Measurements from ENCODE around the gene COL1A2. TPM values are rescaled to one million over a fixed set of nuclear protein-coding genes. Genes with fewer than 3 reads are reported as not detected.

COL1A2 gene
- total RNA-seq, 1 donor from 2014 or later = 169 TPM

DNA sequence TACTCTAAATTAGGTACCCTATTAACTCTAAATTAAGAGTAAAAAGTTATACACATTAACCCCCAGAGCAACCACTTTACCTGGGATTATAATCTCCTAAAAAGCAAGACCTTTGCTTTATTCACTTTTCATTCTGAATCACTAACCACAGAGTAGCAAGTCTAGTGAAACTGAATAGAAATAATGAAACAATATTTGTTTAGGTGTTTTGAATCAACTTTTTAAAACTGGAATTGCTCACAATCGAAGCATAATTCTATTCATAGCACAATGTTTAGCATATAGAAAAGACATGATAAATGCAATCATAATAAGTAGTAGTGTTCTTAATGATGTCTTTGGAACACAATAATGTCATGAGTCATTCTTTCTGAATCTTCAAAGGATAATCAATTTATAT lies 77.9 kb downstream of the COL1A2 start:
- Mint-ChIP-seq H3K9me3 (ENCODE audit: unreplicated experiment) (no peaks in the 10 kb centered on the region), H3K4me1 (ENCODE audit: unreplicated experiment) (no peaks in the 10 kb centered on the region), H3K4me3 (ENCODE audit: unreplicated experiment) (no peak overlapping the region), H3K27me3 (ENCODE audit: unreplicated experiment) (no peaks in the 10 kb centered on the region), H3K27ac (ENCODE audit: unreplicated experiment) (no peak overlapping the region), H3K36me3 (ENCODE audit: low read depth, unreplicated experiment) (no peaks in the 10 kb centered on the region)
- no peak for DNase-seq (ENCODE audit: low spot score)
- TF ChIP-seq, protein P1, sequence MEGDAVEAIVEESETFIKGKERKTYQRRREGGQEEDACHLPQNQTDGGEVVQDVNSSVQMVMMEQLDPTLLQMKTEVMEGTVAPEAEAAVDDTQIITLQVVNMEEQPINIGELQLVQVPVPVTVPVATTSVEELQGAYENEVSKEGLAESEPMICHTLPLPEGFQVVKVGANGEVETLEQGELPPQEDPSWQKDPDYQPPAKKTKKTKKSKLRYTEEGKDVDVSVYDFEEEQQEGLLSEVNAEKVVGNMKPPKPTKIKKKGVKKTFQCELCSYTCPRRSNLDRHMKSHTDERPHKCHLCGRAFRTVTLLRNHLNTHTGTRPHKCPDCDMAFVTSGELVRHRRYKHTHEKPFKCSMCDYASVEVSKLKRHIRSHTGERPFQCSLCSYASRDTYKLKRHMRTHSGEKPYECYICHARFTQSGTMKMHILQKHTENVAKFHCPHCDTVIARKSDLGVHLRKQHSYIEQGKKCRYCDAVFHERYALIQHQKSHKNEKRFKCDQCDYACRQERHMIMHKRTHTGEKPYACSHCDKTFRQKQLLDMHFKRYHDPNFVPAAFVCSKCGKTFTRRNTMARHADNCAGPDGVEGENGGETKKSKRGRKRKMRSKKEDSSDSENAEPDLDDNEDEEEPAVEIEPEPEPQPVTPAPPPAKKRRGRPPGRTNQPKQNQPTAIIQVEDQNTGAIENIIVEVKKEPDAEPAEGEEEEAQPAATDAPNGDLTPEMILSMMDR (IDR thresholded peaks at IDR 0.05; ENCODE audit: unreplicated experiment) = no peak

DNA sequence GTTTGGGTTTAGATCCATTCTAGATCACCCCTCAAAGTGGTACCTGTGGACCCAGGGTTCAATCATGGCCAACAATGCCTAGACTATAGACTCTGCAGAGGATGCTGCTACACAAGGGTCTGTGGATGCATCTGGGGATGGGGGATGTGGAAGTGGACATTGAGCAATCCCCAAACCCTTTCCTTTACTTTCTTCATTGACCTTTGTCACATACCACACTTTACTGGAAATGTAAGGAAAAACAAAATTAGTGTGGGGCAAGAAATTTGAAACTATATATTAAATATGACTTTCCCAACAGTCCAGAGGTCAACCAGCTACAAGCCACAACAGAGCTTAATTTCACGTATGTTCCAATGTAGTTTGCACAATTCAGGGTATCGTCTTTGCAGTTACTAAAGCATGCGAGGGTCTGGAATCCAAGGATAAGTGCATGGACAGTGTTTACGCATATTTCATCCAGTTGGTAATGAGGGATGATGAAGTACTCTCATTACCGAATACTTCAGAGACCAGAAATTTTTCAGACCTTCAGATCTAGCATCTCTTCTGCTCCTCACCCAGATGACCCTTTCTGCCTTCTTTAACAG lies 81.7 kb downstream of the COL1A2 start:
- Mint-ChIP-seq H3K4me1 (ENCODE audit: unreplicated experiment) (no peaks in the 10 kb centered on the region), H3K36me3 (ENCODE audit: low read depth, unreplicated experiment) (no peaks in the 10 kb centered on the region), H3K27ac (ENCODE audit: unreplicated experiment) (no peak overlapping the region), H3K9me3 (ENCODE audit: unreplicated experiment) (no peaks in the 10 kb centered on the region), H3K4me3 (ENCODE audit: unreplicated experiment) (no peak overlapping the region), H3K27me3 (ENCODE audit: unreplicated experiment) (peaks cover 2% of the 10 kb centered on the region)
- TF ChIP-seq, protein P1 (IDR thresholded peaks at IDR 0.05; ENCODE audit: unreplicated experiment) = no peak
- DNase-seq (ENCODE audit: low spot score) = no peak

DNA sequence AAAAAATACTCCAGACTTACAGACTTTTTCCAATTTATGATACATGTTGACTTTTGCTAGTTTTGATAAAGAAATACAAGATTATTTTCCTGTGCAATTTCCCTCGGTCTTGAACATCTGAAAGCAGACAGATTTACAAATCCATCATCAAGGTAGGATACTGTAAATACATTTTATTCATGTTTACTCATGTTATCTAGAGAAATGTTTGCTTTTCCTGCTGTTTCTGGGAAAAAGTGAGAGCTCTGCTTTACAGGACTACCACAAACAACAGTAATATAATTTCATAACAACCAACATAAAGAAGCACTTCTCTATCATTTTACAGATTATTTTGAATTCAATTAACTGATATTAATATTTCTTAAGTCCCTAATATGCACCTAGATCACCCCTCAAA lies 83.2 kb downstream of the COL1A2 start:
- TF ChIP-seq, protein P1 (IDR thresholded peaks at IDR 0.05; ENCODE audit: unreplicated experiment) = no peak

DNA sequence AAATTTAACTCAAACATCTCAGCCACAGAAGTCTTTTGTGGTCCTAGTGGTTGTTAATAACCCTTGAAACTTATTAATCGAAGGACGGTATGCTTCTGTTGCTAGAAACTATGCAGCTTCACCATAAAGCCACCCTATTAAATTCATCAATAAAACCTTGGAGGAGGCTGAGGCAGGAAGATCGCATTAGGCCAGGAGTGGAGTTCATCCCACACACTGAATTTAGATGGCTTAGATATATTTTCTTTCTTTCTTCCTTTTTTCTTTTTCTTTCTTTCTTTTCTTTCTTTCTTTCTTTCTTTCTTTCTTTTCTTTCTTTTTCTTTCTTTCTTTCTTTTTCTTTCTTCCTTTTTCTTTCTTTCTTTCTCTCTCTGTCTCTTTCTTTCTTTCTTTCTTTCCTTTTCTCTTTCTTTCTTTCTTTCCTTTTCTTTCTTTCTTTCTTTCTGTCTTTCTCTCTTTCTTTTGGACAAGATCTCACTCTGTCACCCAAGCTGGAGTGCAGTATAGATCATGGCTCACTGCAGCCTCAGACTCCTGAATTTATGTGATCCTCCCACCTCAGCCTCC lies 84.0 kb downstream of the COL1A2 start:
- Mint-ChIP-seq H3K4me3 (ENCODE audit: unreplicated experiment) (no peak overlapping the region), H3K27me3 (ENCODE audit: unreplicated experiment) (peaks cover 4% of the 10 kb centered on the region), H3K27ac (ENCODE audit: unreplicated experiment) (no peak overlapping the region), H3K9me3 (ENCODE audit: unreplicated experiment) (no peaks in the 10 kb centered on the region), H3K4me1 (ENCODE audit: unreplicated experiment) (no peaks in the 10 kb centered on the region), H3K36me3 (ENCODE audit: low read depth, unreplicated experiment) (no peaks in the 10 kb centered on the region)
- DNase-seq (ENCODE audit: low spot score) = no peak
- TF ChIP-seq, protein P1 (IDR thresholded peaks at IDR 0.05; ENCODE audit: unreplicated experiment) = no peak

More for the DNA sequence above, 83.2 kb downstream of the COL1A2 start:
- Mint-ChIP-seq H3K4me1 (ENCODE audit: unreplicated experiment) (no peaks in the 10 kb centered on the region), H3K9me3 (ENCODE audit: unreplicated experiment) (no peaks in the 10 kb centered on the region), H3K36me3 (ENCODE audit: low read depth, unreplicated experiment) (no peaks in the 10 kb centered on the region), H3K4me3 (ENCODE audit: unreplicated experiment) (no peak overlapping the region), H3K27ac (ENCODE audit: unreplicated experiment) (no peak overlapping the region), H3K27me3 (ENCODE audit: unreplicated experiment) (peaks cover 2% of the 10 kb centered on the region)
- DNase-seq (ENCODE audit: low spot score) = no peak

Other genes with a start within 250 kb of the COL1A2 start
- gene CASD1, start 114.9 kb downstream of the COL1A2 start, total RNA-seq (ENCODE audit: unreplicated experiment) = 28.8 TPM